ENCODE results near the gene MTERF1. TPM values are rescaled to one million over a fixed set of nuclear protein-coding genes. Genes with fewer than 3 reads are reported as not detected.

The MTERF1 gene
- total RNA-seq, 1 experiment from 2014 or later: 12.0 TPM

GRCh38 chr7:91910171-91910570, 29.7 kb upstream of the MTERF1 start:
- Mint-ChIP-seq H3K9me3 (peaks cover 13% of the 10 kb centered on the region), H3K4me1 (peaks cover 11% of the 10 kb centered on the region), H3K27ac (no peak overlapping the region), H3K4me3 (no peak overlapping the region), H3K36me3 (peaks cover 3% of the 10 kb centered on the region; the same call in 1 of the 2 replicates), H3K27me3 (ENCODE audit: low read depth) (peaks cover 14% of the 10 kb centered on the region)
- no peak for TF ChIP-seq ZNF423 (CRISPR knock-in tag; IDR thresholded peaks at IDR 0.05)
- TF ChIP-seq CBFB (CRISPR knock-in tag; IDR thresholded peaks at IDR 0.05; ENCODE audit: low read depth): no peak
- no peak for TF ChIP-seq E2F4 (CRISPR knock-in tag; IDR thresholded peaks at IDR 0.05; ENCODE audit: borderline replicate concordance, low read depth)
- no peak for TF ChIP-seq ZBTB21 (CRISPR knock-in tag; IDR thresholded peaks at IDR 0.05; ENCODE audit: borderline replicate concordance)
- TF ChIP-seq AR (CRISPR knock-in tag; IDR thresholded peaks at IDR 0.05): no peak
- no peak for TF ChIP-seq ZNF671 (CRISPR knock-in tag; IDR thresholded peaks at IDR 0.05)
- no peak for TF ChIP-seq PRRX2 (CRISPR knock-in tag; IDR thresholded peaks at IDR 0.05)
- no peak for TF ChIP-seq RELA (CRISPR knock-in tag; IDR thresholded peaks at IDR 0.05; ENCODE audit: borderline replicate concordance)
- no peak for TF ChIP-seq RORB (CRISPR knock-in tag; IDR thresholded peaks at IDR 0.05)
- TF ChIP-seq ZNF532 (CRISPR knock-in tag; IDR thresholded peaks at IDR 0.05; ENCODE audit: borderline replicate concordance): no peak
- TF ChIP-seq JUN (CRISPR knock-in tag; IDR thresholded peaks at IDR 0.05): no peak
- no peak for TF ChIP-seq NR1H2 (CRISPR knock-in tag; IDR thresholded peaks at IDR 0.05)
- TF ChIP-seq GABPB1 (CRISPR knock-in tag; IDR thresholded peaks at IDR 0.05): no peak
- no peak for TF ChIP-seq IRF1 (CRISPR knock-in tag; IDR thresholded peaks at IDR 0.05)
- TF ChIP-seq GTF2I (CRISPR knock-in tag; conservative IDR thresholded peaks at IDR 0.05): no peak
- TF ChIP-seq MLX (CRISPR knock-in tag; IDR thresholded peaks at IDR 0.05): no peak
- ATAC-seq: no peak
- DNase-seq (ENCODE audit: low spot score): no peak
- ChIA-PET CTCF (interaction anchor here (0.5 kb wide), 1 partner anchor 43 kb away, joined by 3 read pairs; no protein-coding TSS in a partner anchor), POLR2A (interaction anchor here (0.6 kb wide), 1 partner anchor 60 kb away, joined by 3 read pairs; no protein-coding TSS in a partner anchor)

- no peak for TF ChIP-seq ZNF263 (CRISPR knock-in tag; IDR thresholded peaks at IDR 0.05; ENCODE audit: low read depth)
- TF ChIP-seq CREB1 (CRISPR knock-in tag; IDR thresholded peaks at IDR 0.05): no peak
- no peak for TF ChIP-seq IRF2 (CRISPR knock-in tag; IDR thresholded peaks at IDR 0.05; ENCODE audit: borderline replicate concordance, low read depth)
- TF ChIP-seq OVOL2 (CRISPR knock-in tag; IDR thresholded peaks at IDR 0.05; ENCODE audit: borderline replicate concordance): no peak
- TF ChIP-seq MXD4 (CRISPR knock-in tag; IDR thresholded peaks at IDR 0.05; ENCODE audit: borderline replicate concordance): no peak
These were observed 19.1 kb upstream of the MTERF1 start for GRCh38 chr7:91899563-91899962.

More at GRCh38 chr7:91899563-91899962, 19.1 kb upstream of the MTERF1 start:
- Mint-ChIP-seq H3K4me1 (peaks cover 4% of the 10 kb centered on the region; the same call in 1 of the 2 replicates), H3K9me3 (no peaks in the 10 kb centered on the region), H3K4me3 (no peak overlapping the region), H3K27ac (no peak overlapping the region), H3K27me3 (ENCODE audit: low read depth) (peaks cover 2% of the 10 kb centered on the region; the same call in 1 of the 2 replicates), H3K36me3 (no peaks in the 10 kb centered on the region)
- ATAC-seq (no peak), DNase-seq (ENCODE audit: low spot score) (no peak)
- ChIA-PET POLR2A (no interaction called here), CTCF (no interaction called here)

Data from WTC11 (cell line).